Esophagus muscularis mucosa (tissue), 4 donors: Measurements from ENCODE around the gene MAGEA12. TPM values are rescaled to one million over a fixed set of nuclear protein-coding genes. Genes with fewer than 3 reads are reported as not detected.
"Not testable (repeated sequence)": the region's sequence is repeated elsewhere in the genome, so short reads cannot be mapped to it uniquely, and the experiment has no call there.

ENCODE experiments used
- DNase-seq: peaks from one replicate; pipeline ENCODE4 v3.0.0-alpha.2; 2017; ENCODE audit errors: extremely low spot score
- H3K27ac ChIP-seq, 4 donors: fragments of 200-600 bp; sonication (generic); replicated peaks in 1 of 4; 1 replicate in 3 of 4; 2 replicates in 1 of 4; pipeline ENCODE4 v1.5.1; 2016 to 2019; ENCODE audit warnings: mild to moderate bottlenecking in 1 of 4
- H3K27me3 ChIP-seq, 4 donors: fragments of 200-600 bp; sonication (generic); one replicate each; pipeline versions ENCODE4 v1.5.1 to v1.6.0; 2016 to 2019
- H3K36me3 ChIP-seq, 4 donors: fragments of 200-600 bp; sonication (generic); one replicate each; pipeline ENCODE4 v1.5.1; 2016 to 2019
- H3K4me1 ChIP-seq, 4 donors: fragments of 200-600 bp; sonication (generic); one replicate each; pipeline ENCODE4 v1.5.1; 2016 to 2019
- H3K4me3 ChIP-seq, 4 donors: fragments of 200-600 bp; sonication (generic); 1 replicate in 2 of 4; 2 replicates in 2 of 4; pipeline ENCODE4 v1.5.1; 2016 to 2019; ENCODE audit warnings: mild to moderate bottlenecking in 4 of 4, moderate library complexity in 1 of 4
- H3K9me3 ChIP-seq, 4 donors: fragments of 200-600 bp; sonication (generic); 1 replicate in 3 of 4; 2 replicates in 1 of 4; pipeline ENCODE4 v1.5.1; 2016 to 2019
- CTCF ChIP-seq, 3 experiments: fragments of 200-600 bp in 2 of 3; fragments of 450-650 bp in 1 of 3; sonication (generic) in 2 of 3; IDR thresholded peaks; one replicate each; pipeline ENCODE4 v1.5.1; 2017 to 2019; ENCODE audit warnings: antibody characterized with exemption in 3 of 3, mild to moderate bottlenecking in 2 of 3, moderate library complexity in 1 of 3
- EP300 ChIP-seq: sonication (generic); formaldehyde crosslinking; IDR thresholded peaks from one replicate; pipeline ENCODE4 v1.6.1; 2017; ENCODE audit warnings: antibody characterized with exemption
- POLR2A ChIP-seq: fragments of 450-650 bp; IDR thresholded peaks from one replicate; pipeline ENCODE4 v1.6.1; 2017; ENCODE audit warnings: antibody characterized with exemption, moderate library complexity, mild to moderate bottlenecking, low read depth
- POLR2AphosphoS5 ChIP-seq, 2 donors: sonication (generic); formaldehyde crosslinking; IDR thresholded peaks; one replicate each; pipeline ENCODE4 v1.6.1; 2017; ENCODE audit warnings: antibody characterized with exemption in 2 of 2
- WGBS: methylation state at CpG from one replicate; pipeline ENCODE4 v1.1.5; 2018; 5-methylcytosine and 5-hydroxymethylcytosine counted together
- intact Hi-C: fragments of 100-400 bp; cut with DNase I; formaldehyde crosslinking; loops from one replicate; pipeline ENCODE4 v1.15.1; 2023
- total RNA-seq, 4 donors: library from RNA; depleted of rRNA; stranded (reverse); fragments of >200 nt; gene quantifications; one replicate each; pipeline versions ENCODE4 v1.1.0 to v1.2.1, GENCODE V29; 2016

MAGEA12 gene
- total RNA-seq, 4 donors from 2014 or later, result not detected

- Histone ChIP-seq H3K27me3 (no peaks in the 10 kb centered on the region), H3K4me3 (no peak overlapping the region), H3K36me3 (no peaks in the 10 kb centered on the region), H3K4me1 (no peaks in the 10 kb centered on the region), H3K9me3 (no peaks in the 10 kb centered on the region), H3K27ac (no peak overlapping the region)
- DNase-seq, result no peak
- TF ChIP-seq CTCF (IDR thresholded peaks at IDR 0.05) (no peak), POLR2A (no peak), EP300 (no peak), POLR2AphosphoS5 (IDR thresholded peaks at IDR 0.05) (no peak)
- intact Hi-C loops, result no loop called here
- 77% methylated on average over 5 of the region's 5 CpGs for WGBS
Observed at GRCh38 chrX:152738560-152738959, 5.0 kb downstream of the MAGEA12 start.

GRCh38 chrX:152753686-152754650 is 20.4 kb downstream of the MAGEA12 start, which contains the start of gene MAGEA2:
Gene MAGEA2 (minus strand): TSS chrX:152753842. CDS start chrX:152751363, 2,479 bp downstream.
- no CpG with 5 or more reads among the region's 35 CpGs for WGBS
- H3K36me3 ChIP-seq, H3K9me3 ChIP-seq, H3K27ac ChIP-seq, H3K4me1 ChIP-seq, H3K4me3 ChIP-seq, DNase-seq, H3K27me3 ChIP-seq, intact Hi-C loops: not testable (repeated sequence)

- H3K36me3 ChIP-seq, H3K27ac ChIP-seq, DNase-seq, H3K9me3 ChIP-seq, H3K4me1 ChIP-seq, H3K27me3 ChIP-seq, intact Hi-C loops, H3K4me3 ChIP-seq: not testable (repeated sequence)
- no CpG with 5 or more reads among the region's 5 CpGs for WGBS
Observed at GRCh38 chrX:152754871-152755270, 21.3 kb downstream of the MAGEA12 start.

- not testable (repeated sequence) for H3K4me1 ChIP-seq, H3K9me3 ChIP-seq
Observed at GRCh38 chrX:152758918-152759317, 25.4 kb downstream of the MAGEA12 start, which contains the start of gene CSAG3. Gene CSAG3 (plus strand): TSS chrX:152759218.

GRCh38 chrX:152759544-152759943 is 26.0 kb downstream of the MAGEA12 start:
- H3K4me3 ChIP-seq, H3K9me3 ChIP-seq, H3K36me3 ChIP-seq, H3K27ac ChIP-seq, intact Hi-C loops, H3K27me3 ChIP-seq, H3K4me1 ChIP-seq, DNase-seq: not testable (repeated sequence)
- 89% methylated on average over 4 of the region's 7 CpGs for whole genome bisulfite sequencing

More at GRCh38 chrX:152758918-152759317, 25.4 kb downstream of the MAGEA12 start, which contains the start of gene CSAG3:
- DNase-seq, H3K4me3 ChIP-seq, H3K27ac ChIP-seq, intact Hi-C loops, H3K27me3 ChIP-seq, H3K36me3 ChIP-seq: not testable (repeated sequence)
- no CpG with 5 or more reads among the region's 2 CpGs for WGBS

GRCh38 chrX:152761582-152761981 is 28.0 kb downstream of the MAGEA12 start:
- H3K9me3 ChIP-seq, H3K27me3 ChIP-seq, H3K27ac ChIP-seq, intact Hi-C loops, DNase-seq, H3K4me1 ChIP-seq, H3K4me3 ChIP-seq, H3K36me3 ChIP-seq: not testable (repeated sequence)
- WGBS, result no CpG with 5 or more reads among the region's 7 CpGs

GRCh38 chrX:152766562-152766961 is 33.0 kb downstream of the MAGEA12 start:
- 79% methylated on average over 8 of the region's 9 CpGs for WGBS
- DNase-seq, H3K4me3 ChIP-seq, intact Hi-C loops, H3K36me3 ChIP-seq, H3K4me1 ChIP-seq, H3K9me3 ChIP-seq, H3K27ac ChIP-seq, H3K27me3 ChIP-seq: not testable (repeated sequence)

GRCh38 chrX:152769549-152770289 is 36.2 kb downstream of the MAGEA12 start, which contains the start of gene MAGEA6:
Gene MAGEA6 (minus strand): TSS chrX:152769689. CDS start chrX:152767650, 2,039 bp downstream.
- intact Hi-C loops, H3K4me1 ChIP-seq, H3K4me3 ChIP-seq, H3K27ac ChIP-seq, H3K27me3 ChIP-seq, H3K36me3 ChIP-seq, DNase-seq, H3K9me3 ChIP-seq: not testable (repeated sequence)
- WGBS, result no CpG with 5 or more reads among the region's 29 CpGs

GRCh38 chrX:152787062-152787461 is 53.5 kb downstream of the MAGEA12 start:
- DNase-seq, H3K36me3 ChIP-seq, H3K27me3 ChIP-seq, H3K4me1 ChIP-seq, H3K9me3 ChIP-seq, intact Hi-C loops, H3K27ac ChIP-seq, H3K4me3 ChIP-seq: not testable (repeated sequence)
- no CpG with 5 or more reads among the region's 3 CpGs for WGBS
